H1 (cell line): ENCODE data around the gene PRRT4. TPM values are rescaled to one million over a fixed set of nuclear protein-coding genes. Genes with fewer than 3 reads are reported as not detected.

Experiments
- ASH2L ChIP-seq: fragments of 200-600, 300-600 bp; sonication (generic); IDR thresholded peaks from one replicate; pipeline ENCODE4 v1.7.1; 2017; ENCODE audit warnings: low read length
- BRCA1 ChIP-seq: IDR thresholded peaks from 2 replicates; pipeline ENCODE4 v1.6.1; 2012; ENCODE audit warnings: low read depth, low read length, improper control_type of control experiment
- CBX8 ChIP-seq: fragments of 300-800, 300-1000 bp; sonication (generic); IDR thresholded peaks from 2 replicates; pipeline ENCODE4 v1.7.1; 2016; ENCODE audit warnings: low read depth, low read length, borderline replicate concordance
- CHD1 ChIP-seq: IDR thresholded peaks from 2 replicates; pipeline ENCODE4 v1.6.1; 2012; ENCODE audit warnings: low read depth, low read length, improper control_type of control experiment
- CREB1 ChIP-seq: IDR thresholded peaks from 2 replicates; pipeline ENCODE4 v1.6.1; 2012; ENCODE audit warnings: inconsistent platforms
- EZH2 ChIP-seq: fragments of 200-600 bp; sonication (generic); IDR thresholded peaks from 2 replicates; pipeline ENCODE4 v1.7.1; 2012; ENCODE audit warnings: low read depth, mild to moderate bottlenecking, moderate library complexity, low read length, inconsistent platforms; ENCODE audit not compliant: severe bottlenecking
- HDAC6 ChIP-seq: IDR thresholded peaks from one replicate; pipeline ENCODE4 v1.7.1; 2012; ENCODE audit warnings: low read depth, mild to moderate bottlenecking, inconsistent platforms, low read length, moderate library complexity
- JUND ChIP-seq: IDR thresholded peaks from 2 replicates; pipeline ENCODE4 v1.6.1; 2011; ENCODE audit warnings: mild to moderate bottlenecking, improper control_type of control experiment, low read length
- KDM4A ChIP-seq: IDR thresholded peaks from one replicate; pipeline ENCODE4 v1.7.1; 2012; ENCODE audit warnings: low read depth, mild to moderate bottlenecking, moderate library complexity, low read length, inconsistent platforms; ENCODE audit not compliant: severe bottlenecking
- KDM5A ChIP-seq: fragments of 200-600 bp; IDR thresholded peaks from 2 replicates; pipeline ENCODE4 v1.7.1; 2012; ENCODE audit warnings: mild to moderate bottlenecking, low read length, inconsistent platforms, mixed read lengths
- MAFK ChIP-seq: IDR thresholded peaks from 2 replicates; pipeline ENCODE4 v1.6.1; 2012; ENCODE audit warnings: low read depth, mild to moderate bottlenecking, improper control_type of control experiment, low read length
- POLR2A ChIP-seq, 2 experiments: IDR thresholded peaks; 1 replicate in 1 of 2; 2 replicates in 1 of 2; pipeline ENCODE4 v1.6.1; 2011; ENCODE audit warnings: low read depth in 2 of 2, low read length in 2 of 2, mild to moderate bottlenecking in 2 of 2; ENCODE audit errors: control extremely low read depth in 1 of 2
- RAD21 ChIP-seq, 2 experiments: IDR thresholded peaks in 1 of 2; conservative IDR thresholded peaks in 1 of 2; 2 replicates each; pipeline ENCODE4 v1.6.1; 2011; ENCODE audit warnings: low read depth in 2 of 2, low read length in 2 of 2, improper control_type of control experiment in 1 of 2, inconsistent platforms in 1 of 2, mild to moderate bottlenecking in 1 of 2, moderate library complexity in 1 of 2
- RNF2 ChIP-seq: fragments of 200-900, 300-1000 bp; sonication (generic); IDR thresholded peaks from 2 replicates; pipeline ENCODE4 v1.7.1; 2016; ENCODE audit warnings: borderline replicate concordance, low read depth, mild to moderate bottlenecking, antibody characterized with exemption, low read length; ENCODE audit not compliant: poor library complexity, severe bottlenecking; ENCODE audit errors: missing control alignments
- SIRT6 ChIP-seq: IDR thresholded peaks from one replicate; pipeline ENCODE4 v1.7.1; 2012; ENCODE audit warnings: low read length, inconsistent platforms
- SIX5 ChIP-seq: IDR thresholded peaks from 2 replicates; pipeline ENCODE4 v1.6.1; 2011; ENCODE audit warnings: mild to moderate bottlenecking, low read depth, low read length
- SP1 ChIP-seq: IDR thresholded peaks from 2 replicates; pipeline ENCODE4 v1.6.1; 2011; ENCODE audit warnings: low read depth, low read length
- SP2 ChIP-seq: IDR thresholded peaks from 2 replicates; pipeline ENCODE4 v1.6.1; 2012; ENCODE audit warnings: mild to moderate bottlenecking, low read length, inconsistent platforms
- SP4 ChIP-seq: IDR thresholded peaks from 2 replicates; pipeline ENCODE4 v1.6.1; 2012; ENCODE audit warnings: low read length, inconsistent platforms
- TBP ChIP-seq: IDR thresholded peaks from 2 replicates; pipeline ENCODE4 v1.6.1; 2011; ENCODE audit warnings: low read depth, low read length, improper control_type of control experiment
- polyA plus RNA-seq, 7 experiments: library from polyadenylated mRNA; depleted of rRNA in 3 of 7; stranded (reverse) in 5 of 7; unstranded in 2 of 7; fragments of >200 nt in 5 of 7; fragments of 200-250 nt in 2 of 7; gene quantifications; 1 replicate in 5 of 7; 2 replicates in 1 of 7; 4 replicates in 1 of 7; pipeline versions ENCODE4 v1.2.1 to v1.2.3, GENCODE V29; 2011 to 2013; ENCODE audit warnings: missing spikeins in 2 of 7, mixed read lengths in 2 of 7
- total RNA-seq: library from RNA; stranded (reverse); fragmentation: NEBNext Ultra II Directional; extraction: Animal tissue kit (Norgen Biotek cat#: 25700); gene quantifications from 2 replicates; pipeline ENCODE4 v1.2.1, GENCODE V29; 2021
- TF ChIP-seq, protein P1 (sequence below): IDR thresholded peaks from 2 replicates; pipeline ENCODE4 v1.6.1; 2011; ENCODE audit warnings: low read length, improper control_type of control experiment

The PRRT4 gene
- total and polyA plus RNA-seq, 2 of the 8 experiments (the other 6 are each of a cell fraction or from before 2014, with no cell fraction given) = 0.34 to 1.0 TPM

DNA sequence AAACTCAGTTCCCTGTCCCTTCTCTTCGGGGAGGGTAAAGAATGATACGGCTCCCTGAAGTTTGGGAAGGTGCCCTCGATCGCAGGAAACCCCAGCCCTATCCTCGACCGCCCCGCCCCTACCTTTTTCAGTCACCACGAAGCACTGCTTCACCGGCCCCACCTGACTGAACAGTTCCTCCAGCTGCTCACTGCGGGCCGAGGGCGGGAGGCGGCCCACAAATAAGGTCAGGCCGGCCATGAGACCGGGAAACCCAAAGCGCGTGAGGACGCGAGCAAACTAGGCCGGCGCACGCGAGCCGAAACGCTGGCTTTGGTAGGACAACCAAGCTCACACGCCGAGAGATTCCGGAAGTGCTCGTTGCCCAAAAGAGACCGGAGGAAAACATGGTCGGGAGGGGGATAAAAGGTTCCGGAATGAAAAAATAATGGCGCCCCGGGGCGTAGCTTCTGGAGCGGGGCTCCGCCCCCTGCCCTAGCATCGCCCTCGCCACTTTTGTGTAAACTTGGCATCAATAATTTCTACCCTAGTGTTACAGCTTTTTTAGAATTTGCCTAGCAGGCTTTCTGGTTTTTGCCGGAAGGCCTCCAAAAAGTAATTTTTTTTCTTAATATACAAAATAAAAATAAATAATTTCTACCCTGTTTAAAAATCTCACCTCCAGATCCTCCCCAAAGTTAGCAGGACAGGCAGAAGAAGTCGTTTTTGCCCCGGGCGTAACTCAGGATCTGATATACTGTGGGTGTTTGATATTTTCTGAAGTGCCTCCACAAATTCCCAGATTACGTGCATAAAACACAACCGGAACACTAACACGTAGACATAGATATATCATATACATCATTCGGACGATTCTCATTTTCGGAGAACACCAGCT is 17.7 kb downstream of the PRRT4 start, which contains the start of gene RBM28 (continued):
- TF ChIP-seq TBP = peak; percentile 90
- TF ChIP-seq SIRT6 = no peak
- peak; percentile 82 for TF ChIP-seq KDM5A
- TF ChIP-seq SP2 = no peak
- TF ChIP-seq CREB1 = peak; percentile 32; the same call in 1 of the 2 replicates
- TF ChIP-seq, protein P1, sequence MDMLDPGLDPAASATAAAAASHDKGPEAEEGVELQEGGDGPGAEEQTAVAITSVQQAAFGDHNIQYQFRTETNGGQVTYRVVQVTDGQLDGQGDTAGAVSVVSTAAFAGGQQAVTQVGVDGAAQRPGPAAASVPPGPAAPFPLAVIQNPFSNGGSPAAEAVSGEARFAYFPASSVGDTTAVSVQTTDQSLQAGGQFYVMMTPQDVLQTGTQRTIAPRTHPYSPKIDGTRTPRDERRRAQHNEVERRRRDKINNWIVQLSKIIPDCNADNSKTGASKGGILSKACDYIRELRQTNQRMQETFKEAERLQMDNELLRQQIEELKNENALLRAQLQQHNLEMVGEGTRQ = no peak
- no peak for TF ChIP-seq RNF2
- peak; percentile 99 for TF ChIP-seq ASH2L
- no peak for TF ChIP-seq EZH2
- peak; percentile 30; the same call in 1 of the 2 replicates for TF ChIP-seq SIX5
- no peak for TF ChIP-seq MAFK
- no peak for TF ChIP-seq CBX8
- TF ChIP-seq POLR2A (IDR thresholded peaks at IDR 0.05; ENCODE audit: control extremely low read depth in 1 of 2, low read depth in 2 of 2, low read length in 2 of 2) = peak; percentile 85 to 91
- TF ChIP-seq HDAC6 = no peak
- peak; percentile 87 for TF ChIP-seq SP1
- TF ChIP-seq CHD1 = no peak; the same call in 1 of the 2 replicates
- TF ChIP-seq RAD21 (IDR thresholded peaks at IDR 0.05 in 1 of 2, conservative IDR thresholded peaks at IDR 0.05 in 1 of 2; ENCODE audit: low read depth in 2 of 2, low read length in 2 of 2) = 0 out of 4 replicates have a peak, but pooled peaks of 1 of the 2 experiments have one; percentile 9
- TF ChIP-seq JUND = peak; percentile 72; the same call in 1 of the 2 replicates
- peak; percentile 81 for TF ChIP-seq KDM4A
- TF ChIP-seq SP4 = peak; percentile 91; the same call in 1 of the 2 replicates
- TF ChIP-seq BRCA1 = no peak
